Measurements from ENCODE around the gene NOX4.

The NOX4 gene

DNA sequence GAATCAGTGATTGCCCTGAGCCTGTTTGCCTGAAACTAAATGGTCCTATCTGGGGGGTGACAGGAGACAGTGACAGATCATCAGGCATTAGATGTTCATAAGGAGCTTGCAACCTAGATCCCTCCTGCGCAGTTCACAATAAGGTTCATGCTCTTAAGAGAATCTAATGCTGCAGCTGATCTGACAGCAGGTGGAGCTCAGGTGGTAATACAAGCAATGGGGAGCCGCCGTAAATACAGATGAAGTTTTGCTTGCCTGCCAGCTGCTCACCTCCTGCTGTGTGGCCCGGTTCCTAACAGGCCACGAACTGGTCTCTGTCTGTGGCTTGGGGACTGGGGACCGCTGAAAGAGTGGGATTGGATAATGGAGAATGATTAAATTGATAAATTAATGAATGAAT, 14.0 kb downstream of the NOX4 start:
- no peak overlapping the region for H3K4me2 ChIP-seq (ENCODE audit: low read length)
- H3K4me1 ChIP-seq (ENCODE audit: control insufficient read depth, low read length): no peaks in the 10 kb centered on the region
- TF ChIP-seq, protein P1, sequence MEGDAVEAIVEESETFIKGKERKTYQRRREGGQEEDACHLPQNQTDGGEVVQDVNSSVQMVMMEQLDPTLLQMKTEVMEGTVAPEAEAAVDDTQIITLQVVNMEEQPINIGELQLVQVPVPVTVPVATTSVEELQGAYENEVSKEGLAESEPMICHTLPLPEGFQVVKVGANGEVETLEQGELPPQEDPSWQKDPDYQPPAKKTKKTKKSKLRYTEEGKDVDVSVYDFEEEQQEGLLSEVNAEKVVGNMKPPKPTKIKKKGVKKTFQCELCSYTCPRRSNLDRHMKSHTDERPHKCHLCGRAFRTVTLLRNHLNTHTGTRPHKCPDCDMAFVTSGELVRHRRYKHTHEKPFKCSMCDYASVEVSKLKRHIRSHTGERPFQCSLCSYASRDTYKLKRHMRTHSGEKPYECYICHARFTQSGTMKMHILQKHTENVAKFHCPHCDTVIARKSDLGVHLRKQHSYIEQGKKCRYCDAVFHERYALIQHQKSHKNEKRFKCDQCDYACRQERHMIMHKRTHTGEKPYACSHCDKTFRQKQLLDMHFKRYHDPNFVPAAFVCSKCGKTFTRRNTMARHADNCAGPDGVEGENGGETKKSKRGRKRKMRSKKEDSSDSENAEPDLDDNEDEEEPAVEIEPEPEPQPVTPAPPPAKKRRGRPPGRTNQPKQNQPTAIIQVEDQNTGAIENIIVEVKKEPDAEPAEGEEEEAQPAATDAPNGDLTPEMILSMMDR (IDR thresholded peaks at IDR 0.05; ENCODE audit: low read depth, low read length, poor library complexity, severe bottlenecking): no peak
- H3K9me3 ChIP-seq (ENCODE audit: control insufficient read depth, insufficient read depth, low read length): no peaks in the 10 kb centered on the region
- H3K36me3 ChIP-seq (ENCODE audit: control insufficient read depth, low read length): no peaks in the 10 kb centered on the region
- H3K27ac ChIP-seq (ENCODE audit: low read depth, low read length): no peak overlapping the region
- H3K27me3 ChIP-seq (ENCODE audit: control insufficient read depth, low read length): no peaks in the 10 kb centered on the region
- H3F3A ChIP-seq (ENCODE audit: control insufficient read depth, insufficient read depth): no peaks in the 10 kb centered on the region
- no peaks in the 10 kb centered on the region for H4K20me1 ChIP-seq (ENCODE audit: control insufficient read depth, insufficient read depth, low read depth, low read length)
- H3K79me2 ChIP-seq (ENCODE audit: control insufficient read depth, low read length): no peaks in the 10 kb centered on the region
- H3K4me3 ChIP-seq (ENCODE audit: low read length): no peak overlapping the region
- H3K9me2 ChIP-seq (replicated peaks; ENCODE audit: control insufficient read depth, low read length): no peaks in the 10 kb centered on the region

DNA sequence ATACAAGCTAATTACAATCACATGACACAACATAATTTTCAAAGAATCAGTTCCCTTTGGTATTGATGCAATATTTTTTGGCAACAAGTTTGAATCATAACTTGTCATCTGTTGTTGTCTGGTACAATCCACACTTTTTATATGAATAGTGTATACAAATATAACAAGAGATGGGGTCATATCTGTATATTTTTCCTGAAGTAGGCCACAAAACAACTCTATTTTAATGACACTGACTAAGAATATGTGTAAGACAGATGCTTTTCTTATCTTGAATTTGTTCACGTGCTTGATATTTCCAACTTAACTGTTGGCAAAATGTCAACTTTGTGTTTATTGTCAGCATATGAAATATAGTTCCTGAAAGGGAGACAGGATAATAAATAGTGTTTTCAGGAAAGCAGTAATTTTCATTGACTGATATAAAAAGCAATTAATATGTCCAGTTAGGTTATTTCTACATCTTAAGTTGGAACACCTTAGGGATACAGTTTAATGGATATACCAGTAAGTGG, 27.9 kb downstream of the NOX4 start:
- Histone ChIP-seq H3K4me1 (ENCODE audit: control insufficient read depth, low read length) (no peaks in the 10 kb centered on the region), H3K27me3 (ENCODE audit: control insufficient read depth, low read length) (no peaks in the 10 kb centered on the region), H3K27ac (ENCODE audit: low read depth, low read length) (no peak overlapping the region), H3K79me2 (ENCODE audit: control insufficient read depth, low read length) (no peaks in the 10 kb centered on the region), H3K9me3 (ENCODE audit: control insufficient read depth, insufficient read depth, low read length) (no peaks in the 10 kb centered on the region), H3F3A (ENCODE audit: control insufficient read depth, insufficient read depth) (no peaks in the 10 kb centered on the region), H3K36me3 (ENCODE audit: control insufficient read depth, low read length) (no peaks in the 10 kb centered on the region), H4K20me1 (ENCODE audit: control insufficient read depth, insufficient read depth, low read depth, low read length) (no peaks in the 10 kb centered on the region), H3K9me2 (replicated peaks; ENCODE audit: control insufficient read depth, low read length) (no peaks in the 10 kb centered on the region), H3K4me2 (ENCODE audit: low read length) (no peak overlapping the region), H3K4me3 (ENCODE audit: low read length) (no peak overlapping the region)
- no peak for TF ChIP-seq EZH2phosphoT487 (IDR thresholded peaks at IDR 0.05; ENCODE audit: borderline replicate concordance, low read length)
- TF ChIP-seq, protein P1 (IDR thresholded peaks at IDR 0.05; ENCODE audit: low read depth, low read length, poor library complexity, severe bottlenecking): no peak

DNA sequence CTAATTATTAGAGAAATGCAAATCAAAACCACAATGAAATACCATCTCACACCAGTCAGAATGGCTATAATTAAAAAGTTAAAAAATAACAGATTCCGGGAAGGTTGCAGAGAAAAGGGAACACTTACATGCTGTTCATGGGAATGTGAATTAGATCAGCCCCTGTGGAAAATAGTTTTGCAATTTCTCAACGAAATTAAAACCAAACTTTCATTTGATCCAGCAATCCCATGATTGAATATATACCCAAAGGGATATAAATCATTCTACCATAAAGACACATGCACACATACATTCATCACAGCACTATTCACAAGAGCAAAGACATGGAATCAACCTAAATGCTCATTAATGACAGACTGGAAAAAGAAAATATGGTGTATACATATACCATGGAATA, 32.5 kb downstream of the NOX4 start:
- Histone ChIP-seq H3K36me3 (ENCODE audit: control insufficient read depth, low read length) (no peaks in the 10 kb centered on the region), H4K20me1 (ENCODE audit: control insufficient read depth, insufficient read depth, low read depth, low read length) (no peaks in the 10 kb centered on the region), H3K9me3 (ENCODE audit: control insufficient read depth, insufficient read depth, low read length) (no peaks in the 10 kb centered on the region), H3F3A (ENCODE audit: control insufficient read depth, insufficient read depth) (no peaks in the 10 kb centered on the region), H3K27ac (ENCODE audit: low read depth, low read length) (no peak overlapping the region), H3K9me2 (replicated peaks; ENCODE audit: control insufficient read depth, low read length) (no peaks in the 10 kb centered on the region), H3K4me1 (ENCODE audit: control insufficient read depth, low read length) (no peaks in the 10 kb centered on the region), H3K79me2 (ENCODE audit: control insufficient read depth, low read length) (no peaks in the 10 kb centered on the region), H3K4me2 (ENCODE audit: low read length) (no peak overlapping the region), H3K4me3 (ENCODE audit: low read length) (no peak overlapping the region), H3K27me3 (ENCODE audit: control insufficient read depth, low read length) (no peaks in the 10 kb centered on the region)
- TF ChIP-seq, protein P1 (IDR thresholded peaks at IDR 0.05; ENCODE audit: low read depth, low read length, poor library complexity, severe bottlenecking): no peak
- no peak for TF ChIP-seq EZH2phosphoT487 (IDR thresholded peaks at IDR 0.05; ENCODE audit: borderline replicate concordance, low read length)

DNA sequence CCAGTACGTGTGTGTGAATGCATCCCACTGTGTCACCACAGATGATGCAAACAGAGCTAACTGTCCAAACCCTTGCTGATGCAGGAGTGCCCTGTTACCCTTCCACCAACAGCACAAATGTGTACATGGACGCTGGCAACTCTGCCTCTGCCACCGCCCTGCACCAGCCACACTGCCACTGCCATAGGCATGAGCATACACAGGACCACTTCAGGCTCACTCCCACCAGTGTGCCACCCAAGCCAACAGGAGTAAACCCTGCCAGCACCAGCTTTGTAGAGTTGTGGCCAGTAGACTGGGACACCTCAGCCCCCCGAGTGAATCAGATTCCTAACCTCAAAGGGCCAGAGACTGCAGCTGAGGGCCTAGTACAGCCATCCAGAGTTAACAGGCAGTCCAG, 34.0 kb downstream of the NOX4 start:
- Histone ChIP-seq H3F3A (ENCODE audit: control insufficient read depth, insufficient read depth) (no peaks in the 10 kb centered on the region), H3K27me3 (ENCODE audit: control insufficient read depth, low read length) (no peaks in the 10 kb centered on the region), H3K79me2 (ENCODE audit: control insufficient read depth, low read length) (no peaks in the 10 kb centered on the region), H3K9me2 (replicated peaks; ENCODE audit: control insufficient read depth, low read length) (no peaks in the 10 kb centered on the region), H3K4me2 (ENCODE audit: low read length) (no peak overlapping the region), H3K27ac (ENCODE audit: low read depth, low read length) (no peak overlapping the region), H3K36me3 (ENCODE audit: control insufficient read depth, low read length) (no peaks in the 10 kb centered on the region), H4K20me1 (ENCODE audit: control insufficient read depth, insufficient read depth, low read depth, low read length) (no peaks in the 10 kb centered on the region), H3K4me3 (ENCODE audit: low read length) (no peak overlapping the region), H3K4me1 (ENCODE audit: control insufficient read depth, low read length) (no peaks in the 10 kb centered on the region), H3K9me3 (ENCODE audit: control insufficient read depth, insufficient read depth, low read length) (no peaks in the 10 kb centered on the region)
- TF ChIP-seq, protein P1 (IDR thresholded peaks at IDR 0.05; ENCODE audit: low read depth, low read length, poor library complexity, severe bottlenecking): no peak
- no peak for TF ChIP-seq EZH2phosphoT487 (IDR thresholded peaks at IDR 0.05; ENCODE audit: borderline replicate concordance, low read length)

Data from DOHH2 (cell line).